DMS114 treated with DMSO at 0.1 percent for 48 hours (cell line): ENCODE measurements around the gene SPAG8.

ENCODE experiments used
- DNase-seq: peaks from one replicate; lab custom pipeline; 2025; ENCODE audit not compliant: unreplicated experiment; lab: John Stamatoyannopoulos, UW

The SPAG8 gene

DNA sequence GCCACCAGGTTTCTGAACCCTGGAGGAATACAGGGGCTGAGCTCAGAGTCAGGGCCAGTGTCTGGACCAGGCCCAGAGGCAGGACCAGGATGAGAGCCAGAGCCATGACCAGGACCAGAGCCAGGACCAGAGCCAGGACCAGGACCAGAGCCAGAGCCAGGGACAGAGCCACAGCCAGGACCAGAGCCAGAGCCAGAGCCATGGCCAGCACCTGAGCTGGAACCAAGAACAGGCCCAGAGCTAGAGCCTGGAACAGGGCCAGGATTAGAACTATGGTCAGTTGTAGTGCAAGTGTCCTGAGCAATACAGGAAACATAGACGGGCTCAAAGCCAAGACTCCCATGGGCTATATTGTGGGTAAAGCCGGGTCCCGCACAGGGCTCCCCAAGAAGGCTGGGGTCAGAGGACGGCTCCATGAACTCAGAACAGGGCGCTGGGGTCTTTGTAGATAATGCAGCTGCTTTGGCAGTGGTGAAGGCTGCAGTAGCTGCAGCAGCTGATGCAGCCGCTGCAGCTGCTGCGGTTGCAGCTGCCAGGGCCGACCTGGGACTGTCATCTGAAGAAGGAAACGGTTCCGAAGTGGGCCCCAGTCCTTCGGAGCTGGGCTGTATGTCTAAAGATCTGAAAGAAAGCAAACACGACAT is 559 bp downstream of the SPAG8 start:
- no peak for DNase-seq

GRCh38 chr9:35810122-35810521 is 1.9 kb downstream of the SPAG8 start:
- DNase-seq: no peak

- no peak for DNase-seq
Measured at GRCh38 chr9:35808433-35808832, 3.6 kb downstream of the SPAG8 start.

GRCh38 chr9:35806101-35806500 is 6.0 kb downstream of the SPAG8 start:
- no peak for DNase-seq

DNA sequence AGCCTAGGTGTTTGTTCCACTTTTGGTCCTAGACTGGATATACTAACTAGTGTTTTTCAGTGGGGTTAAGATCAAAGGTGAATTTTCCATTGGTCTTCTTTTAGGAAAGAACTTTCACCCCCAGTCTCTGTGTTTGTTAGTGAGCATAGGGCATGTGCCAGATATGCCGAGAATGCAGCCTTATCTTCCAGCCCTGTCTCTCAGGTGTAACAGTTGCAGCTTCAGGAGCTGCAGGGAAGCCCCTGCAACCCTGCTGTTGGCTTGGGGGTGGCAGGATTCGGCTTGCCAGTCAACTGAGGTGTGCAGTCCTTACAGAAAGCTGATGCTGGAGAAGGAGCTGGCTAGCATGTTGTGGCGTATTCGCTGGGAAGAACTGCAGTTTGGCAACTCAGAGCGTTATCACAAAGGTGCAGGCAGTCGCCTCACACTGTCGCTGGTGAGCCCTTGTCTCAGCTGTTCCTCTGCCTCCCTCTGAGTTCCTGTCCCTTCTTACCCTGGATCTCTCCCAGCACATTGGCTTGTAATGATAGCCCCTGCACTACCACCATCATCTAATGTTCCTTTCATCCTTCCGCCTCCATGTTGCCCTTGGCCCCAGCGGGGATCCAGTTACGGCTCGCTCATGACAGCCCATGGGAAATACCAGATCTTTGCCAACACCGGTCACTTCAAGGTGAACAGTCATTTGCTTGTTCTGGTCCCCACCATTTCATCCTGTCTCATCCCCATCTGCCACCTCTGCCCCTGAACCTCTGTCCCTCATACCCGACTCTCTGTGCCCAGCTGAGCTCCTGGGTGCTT is 10.5 kb downstream of the SPAG8 start:
- DNase-seq: no peak

- no peak for DNase-seq
Measured at GRCh38 chr9:35800530-35800929, 11.5 kb downstream of the SPAG8 start.

- no peak for DNase-seq
Measured at GRCh38 chr9:35798658-35799374, 13.2 kb downstream of the SPAG8 start.

DNA sequence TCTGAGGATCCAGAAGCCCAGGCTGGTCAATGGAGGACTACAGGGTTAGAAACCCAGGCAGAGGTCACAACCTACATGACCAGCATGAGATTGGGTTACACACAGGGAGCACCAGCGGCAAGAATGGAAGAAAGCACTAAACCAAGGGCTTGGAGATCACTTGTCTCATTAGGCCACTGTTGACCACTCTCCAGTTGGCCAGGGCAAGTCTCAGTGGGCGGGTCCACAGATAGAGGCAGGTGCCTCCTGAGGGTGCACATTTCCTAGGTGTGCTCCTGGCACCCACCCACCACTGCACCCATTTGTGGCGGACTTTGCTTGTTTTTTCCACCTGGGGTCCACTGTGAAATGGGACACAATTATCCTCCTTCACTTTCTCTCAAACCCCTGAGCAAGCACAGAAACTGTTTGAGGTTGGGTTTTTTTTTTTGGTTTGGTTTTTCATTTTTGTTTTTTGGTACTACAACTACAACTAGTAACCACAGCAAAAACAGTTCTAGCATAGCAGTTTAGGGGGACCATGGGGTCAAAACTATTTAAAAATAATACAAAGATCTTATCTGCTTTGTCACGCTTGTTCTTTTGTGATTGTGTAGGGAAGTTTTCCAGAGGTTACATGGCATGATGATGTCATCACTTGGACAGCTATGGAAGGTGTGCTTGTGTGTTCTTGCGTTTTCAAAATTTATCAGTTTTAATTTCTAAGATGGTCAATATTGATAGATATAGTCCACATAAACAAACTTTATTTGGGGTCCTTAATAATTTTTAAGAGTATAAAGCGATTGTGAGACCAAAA is 14.6 kb downstream of the SPAG8 start:
- DNase-seq: no peak

- DNase-seq: no peak
Measured at GRCh38 chr9:35795695-35796094, 16.4 kb downstream of the SPAG8 start.

GRCh38 chr9:35793461-35793860 is 18.6 kb downstream of the SPAG8 start:
- no peak for DNase-seq

DNA sequence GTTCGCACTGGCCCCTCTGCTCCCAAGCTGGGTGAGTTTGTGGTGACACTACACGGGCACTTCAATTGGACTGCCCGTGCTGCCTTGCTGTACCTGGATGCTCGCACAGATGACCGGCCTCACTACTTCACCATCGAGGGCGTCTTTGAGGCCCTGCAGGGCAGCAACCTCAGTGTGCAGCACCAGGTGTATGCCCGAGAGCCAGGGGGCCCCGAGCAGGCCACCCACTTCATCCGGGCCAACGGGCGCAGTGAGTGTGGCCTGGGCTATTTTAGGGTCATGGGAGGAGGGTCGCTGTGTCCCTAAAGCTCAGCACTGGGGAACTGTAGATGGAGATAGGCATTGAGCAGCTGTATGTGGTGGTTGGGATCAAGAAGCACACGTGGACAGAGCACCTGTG is 19.2 kb downstream of the SPAG8 start:
- DNase-seq: no peak

- DNase-seq: no peak
Measured at GRCh38 chr9:35792024-35792813, 19.8 kb downstream of the SPAG8 start.

DNA sequence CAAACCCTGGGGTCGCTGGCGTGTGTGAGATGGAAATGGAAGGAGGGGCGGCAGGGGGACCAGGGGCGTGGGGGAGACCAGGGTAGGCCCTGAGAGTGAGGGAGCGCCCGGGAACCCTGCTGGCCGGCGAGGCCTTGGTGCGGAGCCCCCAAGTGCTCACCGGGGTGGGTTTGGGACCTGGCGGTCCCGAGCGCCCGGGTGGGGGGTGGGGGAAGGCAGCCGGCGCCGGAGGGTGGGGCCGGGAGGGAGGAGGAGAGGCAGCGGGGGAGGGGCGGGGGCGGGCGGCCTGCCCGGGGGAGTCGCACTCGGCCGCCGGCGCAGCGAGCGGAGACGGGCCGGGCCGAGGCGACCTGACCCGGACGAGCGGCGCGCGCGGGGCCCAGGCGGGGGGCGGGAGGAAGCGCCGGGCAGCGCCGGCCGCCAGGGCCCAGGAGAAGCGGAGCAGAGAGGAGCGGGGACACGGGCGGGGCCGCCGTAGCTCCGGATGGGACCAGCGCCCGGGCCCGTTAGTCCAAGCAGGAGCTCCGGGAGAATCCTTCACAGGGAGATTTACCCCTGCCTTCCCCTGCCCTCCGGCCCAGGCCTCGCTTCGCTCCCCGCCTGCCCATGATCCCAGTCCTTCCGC is 20.7 kb downstream of the SPAG8 start, which contains the start of gene NPR2:
Gene NPR2, plus strand, starts transcription at position 295 of the 625 bp plus-strand sequence. CDS start 818 bp downstream, outside the sequence.
- DNase-seq: no peak

GRCh38 chr9:35790385-35791296 is 21.4 kb downstream of the SPAG8 start:
- DNase-seq: peak; percentile 64

GRCh38 chr9:35790025-35790384 is 22.1 kb downstream of the SPAG8 start:
- no peak for DNase-seq

DNA sequence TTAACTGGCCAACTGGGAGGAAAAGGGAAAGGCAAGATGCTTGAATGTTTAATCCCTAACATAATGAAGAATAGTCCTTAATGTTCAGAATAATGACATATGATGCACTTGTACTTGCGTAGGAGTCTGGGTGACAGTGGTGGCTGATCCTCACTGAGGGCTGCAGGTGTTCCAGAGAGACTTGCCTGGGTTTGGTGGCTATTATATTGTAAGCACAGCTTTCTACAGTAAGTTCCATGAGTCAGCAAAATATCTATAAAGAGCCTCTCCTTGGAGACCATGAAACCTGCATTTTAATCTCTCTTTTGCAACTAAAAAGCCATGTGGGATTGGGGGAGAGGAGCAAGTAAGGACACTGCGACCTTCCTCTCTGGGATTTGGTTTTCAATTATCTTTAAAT is 22.5 kb downstream of the SPAG8 start:
- DNase-seq: no peak

GRCh38 chr9:35783418-35783817 is 28.6 kb downstream of the SPAG8 start:
- DNase-seq: no peak

DNA sequence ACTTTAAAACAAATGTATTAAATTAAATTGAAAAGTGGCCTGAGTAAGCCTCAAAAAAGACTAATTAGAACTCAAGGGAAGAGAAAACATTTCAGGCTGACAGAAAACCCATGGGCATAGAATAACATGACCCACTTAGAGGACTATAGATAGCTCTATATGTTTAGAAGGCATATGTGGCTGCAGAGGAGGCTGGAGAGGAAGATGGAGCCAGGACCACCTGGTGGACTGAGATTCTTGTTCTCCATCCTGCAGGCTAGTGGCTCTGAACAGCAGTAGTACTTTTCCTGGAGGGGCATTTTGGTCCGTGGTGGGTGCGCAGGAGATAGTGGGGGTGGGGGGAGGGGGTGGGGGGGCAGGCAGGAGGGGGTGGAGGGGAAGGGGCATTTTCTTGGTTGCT is 31.0 kb downstream of the SPAG8 start:
- no peak for DNase-seq

GRCh38 chr9:35778496-35778895 is 33.6 kb downstream of the SPAG8 start:
- DNase-seq: no peak
